Neural progenitor cell (in vitro differentiated cells): ENCODE measurements around the gene GLMN. TPM values are rescaled to one million over a fixed set of nuclear protein-coding genes. Genes with fewer than 3 reads are reported as not detected.

Experiments used
- DNase-seq: peaks from one replicate; pipeline ENCODE4 v3.0.0-alpha.2; 2016; ENCODE audit warnings: low spot score
- H2AFZ ChIP-seq: fragments of 200-600 bp; sonication (generic); replicated peaks from 2 replicates; pipeline ENCODE4 v1.6.1; 2016; ENCODE audit warnings: antibody characterized with exemption
- H3F3A ChIP-seq: fragments of 200-600 bp; sonication (generic); 2 replicates; pipeline ENCODE4 v1.6.1; 2016; ENCODE audit warnings: antibody characterized with exemption, low read depth
- H3K27ac ChIP-seq: fragments of 200-600 bp; sonication (generic); 2 replicates; pipeline ENCODE4 v1.5.1; 2016; ENCODE audit warnings: mild to moderate bottlenecking
- H3K27me3 ChIP-seq: fragments of 200-600 bp; sonication (generic); 2 replicates; pipeline ENCODE4 v1.6.1; 2016; ENCODE audit warnings: mild to moderate bottlenecking, moderate library complexity
- H3K36me3 ChIP-seq: fragments of 200-600 bp; sonication (generic); 2 replicates; pipeline ENCODE4 v1.5.1; 2016
- H3K4me1 ChIP-seq: fragments of 200-600 bp; sonication (generic); 2 replicates; pipeline ENCODE4 v1.6.1; 2016; ENCODE audit warnings: mixed run types
- H3K4me2 ChIP-seq: fragments of 200-600 bp; sonication (generic); 2 replicates; pipeline ENCODE4 v1.6.1; 2016
- H3K4me3 ChIP-seq: fragments of 200-600 bp; sonication (generic); 2 replicates; pipeline ENCODE4 v1.5.1; 2016
- H3K79me2 ChIP-seq: fragments of 200-600 bp; sonication (generic); 2 replicates; pipeline ENCODE4 v1.6.1; 2016; ENCODE audit warnings: low read depth
- H3K9ac ChIP-seq: fragments of 200-600 bp; sonication (generic); 2 replicates; pipeline ENCODE4 v1.6.1; 2016
- H3K9me3 ChIP-seq: fragments of 200-600 bp; sonication (generic); 2 replicates; pipeline ENCODE4 v1.5.1; 2016; ENCODE audit warnings: low read depth
- H4K20me1 ChIP-seq: fragments of 200-600 bp; sonication (generic); 2 replicates; pipeline ENCODE4 v1.6.1; 2016; ENCODE audit warnings: low read depth
- H3K27ac Mint-ChIP-seq: 3 replicates; pipeline ENCODE4 v1.8.0; 2021; ENCODE audit warnings: mixed read lengths
- H3K27me3 Mint-ChIP-seq: 2 replicates; pipeline ENCODE4 v1.8.0; 2022; ENCODE audit warnings: low read depth, mild to moderate bottlenecking, inconsistent platforms, moderate library complexity, mixed read lengths; ENCODE audit not compliant: insufficient read depth
- H3K36me3 Mint-ChIP-seq: 3 replicates; pipeline ENCODE4 v1.8.0; 2021; ENCODE audit warnings: mixed read lengths
- H3K4me1 Mint-ChIP-seq: 3 replicates; pipeline ENCODE4 v1.8.0; 2021; ENCODE audit warnings: mixed read lengths
- H3K4me3 Mint-ChIP-seq: 3 replicates; pipeline ENCODE4 v1.8.0; 2021; ENCODE audit warnings: mild to moderate bottlenecking, moderate library complexity, mixed read lengths
- H3K9me3 Mint-ChIP-seq: 3 replicates; pipeline ENCODE4 v1.8.0; 2020; ENCODE audit warnings: mixed read lengths
- CTCF ChIP-seq: fragments of 200-600 bp; sonication (generic); IDR thresholded peaks from 2 replicates; pipeline ENCODE4 v1.5.1; 2017; ENCODE audit warnings: antibody characterized with exemption, mild to moderate bottlenecking
- EZH2 ChIP-seq: fragments of 200-600 bp; sonication (generic); IDR thresholded peaks from 2 replicates; pipeline ENCODE4 v1.6.1; 2017; ENCODE audit warnings: antibody characterized with exemption, mild to moderate bottlenecking, moderate library complexity
- EZH2phosphoT487 ChIP-seq: fragments of 200-600 bp; sonication (generic); IDR thresholded peaks from 2 replicates; pipeline ENCODE4 v1.6.1; 2017; ENCODE audit warnings: antibody characterized with exemption
- total RNA-seq: library from RNA; depleted of rRNA; stranded (reverse); fragments of >200 nt; gene quantifications from 2 replicates; pipeline ENCODE4 v1.2.3, GENCODE V29; 2015; ENCODE audit warnings: low replicate concordance

GLMN gene
- total RNA-seq, 1 donor from 2014 or later, result 44.4 TPM

- Histone ChIP-seq H3K79me2 (no peaks in the 10 kb centered on the region), H2AFZ (no peak overlapping the region), H3K9me3 (no peaks in the 10 kb centered on the region), H3F3A (no peaks in the 10 kb centered on the region), H3K4me2 (no peak overlapping the region), H3K4me3 (no peak overlapping the region), H3K27me3 (no peaks in the 10 kb centered on the region), H3K4me1 (no peaks in the 10 kb centered on the region), H3K36me3 (no peaks in the 10 kb centered on the region), H3K9ac (no peak overlapping the region), H4K20me1 (no peaks in the 10 kb centered on the region), H3K27ac (no peak overlapping the region)
- no peaks in the 10 kb centered on the region for H3K4me1 Mint-ChIP-seq
- no peaks in the 10 kb centered on the region for H3K9me3 Mint-ChIP-seq
- TF ChIP-seq EZH2phosphoT487 (no peak), CTCF (no peak), EZH2 (no peak)
- H3K27me3 Mint-ChIP-seq, result no peaks in the 10 kb centered on the region
- no peak overlapping the region for H3K4me3 Mint-ChIP-seq
- H3K27ac Mint-ChIP-seq, result no peak overlapping the region
- H3K36me3 Mint-ChIP-seq, result no peaks in the 10 kb centered on the region
- no peak for DNase-seq
Observed at GRCh38 chr1:92211166-92211565, 87.6 kb downstream of the GLMN start.

DNA sequence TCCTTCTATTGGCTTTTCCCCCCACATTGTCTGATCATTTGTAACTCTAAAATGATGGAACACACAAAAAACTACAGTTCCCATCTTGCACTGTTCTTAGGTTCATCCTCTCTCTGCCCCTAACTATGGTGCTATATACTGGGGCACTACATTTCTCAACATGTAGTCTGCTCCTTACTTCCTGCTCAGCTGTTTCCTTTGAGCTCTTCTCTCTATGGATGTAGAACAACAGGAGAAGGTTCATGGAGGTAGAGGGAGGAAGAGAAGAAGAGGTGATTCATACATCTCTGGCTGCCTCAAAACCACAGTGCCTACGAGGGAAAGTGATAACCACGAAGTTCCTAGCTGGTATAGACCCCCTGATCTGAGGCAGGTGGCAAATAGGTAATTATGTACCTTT is 88.1 kb downstream of the GLMN start:
- Histone ChIP-seq H3K9ac (no peak overlapping the region), H3F3A (no peaks in the 10 kb centered on the region), H2AFZ (no peak overlapping the region), H3K27me3 (no peaks in the 10 kb centered on the region), H3K9me3 (no peaks in the 10 kb centered on the region), H3K79me2 (no peaks in the 10 kb centered on the region), H3K4me3 (no peak overlapping the region), H3K4me1 (no peaks in the 10 kb centered on the region), H3K4me2 (no peak overlapping the region), H3K27ac (no peak overlapping the region), H3K36me3 (no peaks in the 10 kb centered on the region), H4K20me1 (no peaks in the 10 kb centered on the region)
- Mint-ChIP-seq H3K4me3 (no peak overlapping the region), H3K9me3 (no peaks in the 10 kb centered on the region), H3K27me3 (no peaks in the 10 kb centered on the region), H3K27ac (no peak overlapping the region), H3K36me3 (no peaks in the 10 kb centered on the region), H3K4me1 (no peaks in the 10 kb centered on the region)
- TF ChIP-seq EZH2phosphoT487 (no peak), EZH2 (no peak), CTCF (no peak)
- no peak for DNase-seq

DNA sequence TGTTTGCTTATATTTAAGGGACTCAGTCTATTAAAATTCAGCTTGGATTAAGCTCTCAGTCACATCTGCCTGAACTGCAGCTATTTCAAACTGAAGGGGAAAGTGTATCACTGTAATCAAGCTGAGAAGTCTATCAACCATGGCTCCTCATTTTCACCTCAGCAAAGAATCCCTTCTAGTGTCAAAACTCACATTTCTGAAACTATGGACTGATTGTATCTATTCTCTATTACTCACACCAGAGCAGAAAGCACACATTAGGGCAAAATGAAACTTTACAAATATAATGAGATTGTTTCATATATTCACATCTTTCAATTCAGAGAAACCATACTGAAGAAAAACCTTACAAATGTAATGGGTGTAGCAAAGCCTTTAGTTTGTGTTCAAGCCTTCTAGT is 95.7 kb downstream of the GLMN start:
- Histone ChIP-seq H3K9me3 (no peaks in the 10 kb centered on the region), H3K4me3 (no peak overlapping the region), H3K27me3 (no peaks in the 10 kb centered on the region), H3K79me2 (no peaks in the 10 kb centered on the region), H2AFZ (no peak overlapping the region), H4K20me1 (no peaks in the 10 kb centered on the region), H3K4me1 (no peaks in the 10 kb centered on the region), H3K27ac (no peak overlapping the region), H3K9ac (no peak overlapping the region), H3F3A (no peaks in the 10 kb centered on the region), H3K4me2 (no peak overlapping the region), H3K36me3 (no peaks in the 10 kb centered on the region)
- Mint-ChIP-seq H3K4me3 (no peak overlapping the region), H3K4me1 (no peaks in the 10 kb centered on the region), H3K27ac (no peak overlapping the region), H3K27me3 (no peaks in the 10 kb centered on the region), H3K36me3 (no peaks in the 10 kb centered on the region), H3K9me3 (no peaks in the 10 kb centered on the region)
- DNase-seq, result no peak
- TF ChIP-seq EZH2phosphoT487 (no peak), CTCF (no peak), EZH2 (no peak)

- Histone ChIP-seq H3K9ac (no peak overlapping the region), H3K27me3 (no peaks in the 10 kb centered on the region), H3K4me2 (no peak overlapping the region), H2AFZ (peak overlapping the region; percentile 38), H3K27ac (no peak overlapping the region), H3K36me3 (no peaks in the 10 kb centered on the region), H3K4me3 (no peak overlapping the region), H4K20me1 (no peaks in the 10 kb centered on the region), H3K79me2 (no peaks in the 10 kb centered on the region), H3F3A (no peaks in the 10 kb centered on the region), H3K4me1 (no peaks in the 10 kb centered on the region), H3K9me3 (no peaks in the 10 kb centered on the region)
- Mint-ChIP-seq H3K27me3 (no peaks in the 10 kb centered on the region), H3K4me3 (no peak overlapping the region), H3K4me1 (no peaks in the 10 kb centered on the region), H3K9me3 (no peaks in the 10 kb centered on the region), H3K36me3 (no peaks in the 10 kb centered on the region), H3K27ac (no peak overlapping the region)
- no peak for DNase-seq
- no peak for TF ChIP-seq EZH2
- no peak for TF ChIP-seq EZH2phosphoT487
- TF ChIP-seq CTCF, result no peak
Observed at GRCh38 chr1:92201973-92202372, 96.8 kb downstream of the GLMN start.
